Cardiac septum (tissue), 1 donor: Measurements from ENCODE around the gene BPIFA1. TPM values are rescaled to one million over a fixed set of nuclear protein-coding genes. Genes with fewer than 3 reads are reported as not detected.

ENCODE experiments used
- DNase-seq: peaks from one replicate; pipeline ENCODE4 v3.0.0-alpha.2; 2020; ENCODE audit warnings: low spot score
- intact Hi-C: fragments of 100-400 bp; cut with DNase I; formaldehyde crosslinking; loops from one replicate; pipeline ENCODE4 v1.14.0; 2022
- total RNA-seq: library from RNA; stranded (reverse); fragmentation: NEBNext Ultra II Directional; extraction: Animal tissue kit (Norgen Biotek cat#: 25700); gene quantifications from one replicate; pipeline ENCODE4 v1.2.1, GENCODE V29; 2021
- donor health status: DM: no; HTN: no; CAD: no.

BPIFA1 gene
- total RNA-seq, 1 donor from 2014 or later = not detected

- intact Hi-C loops = no loop called here
- DNase-seq = no peak
These were observed 40.7 kb downstream of the BPIFA1 start for GRCh38 chr20:33276303-33277113.

DNA sequence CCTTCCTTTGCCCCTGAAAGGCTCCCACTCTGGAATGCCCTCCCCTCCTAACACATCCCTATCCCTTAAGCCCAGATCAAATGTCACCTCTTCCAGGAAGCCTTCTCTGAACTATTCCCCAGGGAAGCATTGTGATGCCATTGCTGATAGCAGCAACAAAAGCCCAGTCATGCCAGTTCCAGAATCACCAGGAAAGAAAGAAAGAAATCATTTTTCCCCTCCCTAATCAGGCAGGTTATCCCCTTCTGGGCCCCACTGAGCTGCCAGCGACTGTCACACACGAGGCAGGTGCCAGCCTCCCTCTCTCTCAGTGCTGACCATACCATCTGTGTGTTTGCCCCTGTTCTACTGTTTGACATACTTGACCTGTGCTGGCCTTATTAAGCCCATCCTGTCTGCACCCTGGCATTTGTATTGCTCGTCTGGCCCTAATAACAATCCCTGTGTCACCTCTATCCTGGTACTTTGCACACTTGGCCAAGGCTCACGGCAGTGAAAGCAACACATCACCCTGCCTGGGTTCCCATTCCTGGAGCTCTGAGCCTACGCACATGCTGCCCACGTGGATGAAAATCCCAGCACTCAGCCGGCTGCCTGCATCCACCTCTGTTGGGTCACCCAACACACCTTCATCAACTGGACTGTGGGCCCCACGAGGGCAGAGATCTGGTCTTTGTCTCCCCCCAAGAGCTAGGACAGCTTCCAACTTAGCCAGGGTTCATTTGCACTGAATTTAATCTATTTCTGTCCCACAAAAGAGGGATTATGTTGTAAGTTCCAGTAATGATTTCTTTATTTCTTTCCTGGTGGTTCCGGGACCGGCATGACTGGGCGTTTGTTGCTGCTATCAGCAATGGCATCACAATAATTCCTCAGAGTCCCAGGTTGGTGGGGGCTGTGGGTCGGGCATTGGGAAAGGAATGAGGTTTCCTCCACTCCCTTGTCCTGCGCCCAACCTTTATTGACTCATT, 42.0 kb downstream of the BPIFA1 start:
- intact Hi-C loops = no loop called here
- DNase-seq = peak; percentile 20

DNA sequence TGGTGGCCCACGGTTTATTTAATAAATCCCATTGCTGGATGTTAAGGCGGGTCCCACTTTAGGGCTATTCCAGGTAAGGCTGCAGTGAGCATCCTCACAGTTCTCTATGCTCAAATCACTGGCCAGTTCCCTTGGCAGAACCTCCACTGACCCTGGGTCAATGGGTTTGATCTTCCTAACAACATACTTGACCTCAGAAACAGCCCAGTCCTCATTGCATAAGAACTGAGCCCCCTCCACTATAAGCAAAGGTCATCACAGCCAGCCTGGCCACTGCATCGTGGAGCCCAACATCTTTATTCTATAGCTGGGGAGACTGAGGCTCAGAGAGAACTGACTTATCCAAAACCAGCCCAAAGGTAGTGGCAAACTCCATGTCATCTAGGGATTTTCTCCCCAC, 42.9 kb downstream of the BPIFA1 start:
- intact Hi-C loops = no loop called here
- DNase-seq = peak; percentile 12

- DNase-seq = peak; percentile 43
- intact Hi-C loops = no loop called here
These were observed 43.6 kb downstream of the BPIFA1 start for GRCh38 chr20:33279261-33279910.

- intact Hi-C loops = no loop called here
- no peak for DNase-seq
These were observed 44.3 kb downstream of the BPIFA1 start for GRCh38 chr20:33280000-33280680.

GRCh38 chr20:33280775-33281174, 45.0 kb downstream of the BPIFA1 start:
- DNase-seq = no peak
- intact Hi-C loops = no loop called here

- DNase-seq = no peak
- intact Hi-C loops = no loop called here
These were observed 45.9 kb downstream of the BPIFA1 start for GRCh38 chr20:33281550-33282146.

DNA sequence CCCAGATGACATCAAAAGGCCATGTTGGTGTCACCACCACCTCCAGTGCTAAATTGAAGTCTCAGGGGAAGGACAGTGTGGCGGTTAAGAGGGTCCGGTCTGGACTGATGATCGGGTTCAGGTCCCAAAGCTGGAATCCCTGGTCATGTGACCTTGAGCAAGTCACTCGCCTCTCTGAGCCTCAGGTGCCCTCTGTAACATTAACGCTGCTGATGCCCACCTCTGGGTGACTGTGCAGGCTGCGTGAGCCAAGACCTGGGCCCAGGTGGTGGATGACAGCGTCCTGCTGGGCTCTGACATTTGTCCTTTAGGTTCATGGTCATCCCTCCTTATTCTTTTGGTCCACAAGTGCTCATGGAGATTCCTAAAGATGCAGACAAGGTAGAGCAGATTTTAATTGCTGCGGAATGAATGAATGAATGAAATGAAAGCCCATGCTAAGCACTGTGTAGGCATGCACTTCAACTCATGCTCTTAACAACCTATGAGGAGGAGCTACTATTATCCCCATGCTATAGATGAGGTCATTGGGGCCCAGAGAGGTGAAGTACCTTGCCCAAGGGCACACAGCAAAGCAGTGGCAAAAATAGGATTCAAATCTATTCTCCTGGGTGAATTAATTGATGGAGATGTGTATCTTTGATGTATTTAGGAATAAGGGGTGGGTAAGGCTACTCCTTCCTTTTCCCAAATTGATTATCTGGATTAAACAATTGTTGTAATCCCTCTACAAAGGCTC, 46.6 kb downstream of the BPIFA1 start:
- DNase-seq = no peak
- intact Hi-C loops = no loop called here

- intact Hi-C loops = no loop called here
- no peak for DNase-seq
These were observed 47.3 kb downstream of the BPIFA1 start, which contains the start of gene BPIFB1 for GRCh38 chr20:33282991-33283555. TSS of gene BPIFB1 (plus strand) at chr20:33283214. CDS start at chr20:33286074, 2,860 bp downstream.

DNA sequence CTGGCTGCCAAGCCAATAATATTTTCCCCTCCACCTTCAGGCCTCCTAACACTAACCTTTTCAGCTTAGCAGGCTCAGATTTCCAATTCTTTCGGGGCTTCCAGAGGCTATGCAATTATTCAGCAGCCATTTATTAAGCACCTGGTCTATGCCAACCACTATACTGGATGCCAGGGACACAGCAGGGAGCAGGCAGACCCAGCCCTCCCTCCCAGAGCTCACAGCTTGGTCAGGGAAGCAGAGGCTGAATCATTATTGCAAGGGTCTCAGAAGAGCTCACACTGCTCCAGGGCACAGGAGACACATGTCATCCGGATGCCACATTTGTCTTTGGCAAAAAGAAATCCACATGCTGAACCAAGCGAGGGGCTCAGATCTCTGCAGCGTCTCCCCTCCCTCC, 48.5 kb downstream of the BPIFA1 start:
- DNase-seq = no peak
- intact Hi-C loops = no loop called here

GRCh38 chr20:33284937-33285336, 49.1 kb downstream of the BPIFA1 start:
- DNase-seq = no peak
- intact Hi-C loops = no loop called here

DNA sequence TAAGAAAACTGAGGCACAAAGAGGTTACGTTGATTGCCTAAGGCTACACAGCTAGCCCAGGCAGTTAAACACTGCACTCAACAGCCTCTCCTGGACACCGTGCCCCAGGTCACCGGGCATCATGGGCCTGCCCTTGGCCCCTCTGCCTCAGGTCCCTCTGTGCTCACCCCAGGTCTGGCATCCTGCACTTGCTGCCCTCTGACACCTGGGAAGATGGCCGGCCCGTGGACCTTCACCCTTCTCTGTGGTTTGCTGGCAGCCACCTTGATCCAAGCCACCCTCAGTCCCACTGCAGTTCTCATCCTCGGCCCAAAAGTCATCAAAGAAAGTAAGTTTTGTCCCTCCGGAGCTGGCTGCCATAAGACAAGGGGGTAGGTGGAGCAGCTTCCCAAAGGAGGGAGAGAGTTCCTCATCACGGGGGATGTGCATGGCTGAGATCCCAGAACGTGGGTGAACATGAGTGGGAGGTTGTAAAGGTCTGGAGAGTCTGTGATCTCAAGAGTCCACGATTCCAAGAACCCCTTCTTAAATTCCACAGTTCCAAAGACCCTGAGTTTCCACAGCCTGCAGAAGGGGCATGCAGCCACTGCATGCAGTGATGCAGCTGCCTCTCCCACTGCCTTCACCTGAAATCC, 50.2 kb downstream of the BPIFA1 start:
- intact Hi-C loops = no loop called here
- no peak for DNase-seq

DNA sequence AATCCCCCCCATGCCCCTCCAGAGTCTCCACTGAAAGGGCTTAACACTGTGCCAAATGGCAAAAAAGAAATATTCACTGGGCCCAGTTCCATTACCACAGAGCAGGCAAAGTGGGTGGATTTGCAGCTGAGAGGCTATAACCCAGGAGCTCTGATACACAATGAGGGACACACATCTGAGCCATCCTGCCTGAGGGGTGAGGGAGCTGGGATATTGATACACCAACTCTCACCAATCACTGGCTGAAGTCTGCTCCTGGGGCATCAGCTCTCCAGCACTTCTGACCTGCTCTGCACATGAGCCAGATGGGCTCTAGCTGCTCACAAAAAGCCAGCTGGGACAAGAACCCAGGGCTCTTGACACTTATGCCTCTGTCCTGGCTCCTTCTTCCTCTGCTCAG, 52.1 kb downstream of the BPIFA1 start:
- intact Hi-C loops = no loop called here
- no peak for DNase-seq

DNA sequence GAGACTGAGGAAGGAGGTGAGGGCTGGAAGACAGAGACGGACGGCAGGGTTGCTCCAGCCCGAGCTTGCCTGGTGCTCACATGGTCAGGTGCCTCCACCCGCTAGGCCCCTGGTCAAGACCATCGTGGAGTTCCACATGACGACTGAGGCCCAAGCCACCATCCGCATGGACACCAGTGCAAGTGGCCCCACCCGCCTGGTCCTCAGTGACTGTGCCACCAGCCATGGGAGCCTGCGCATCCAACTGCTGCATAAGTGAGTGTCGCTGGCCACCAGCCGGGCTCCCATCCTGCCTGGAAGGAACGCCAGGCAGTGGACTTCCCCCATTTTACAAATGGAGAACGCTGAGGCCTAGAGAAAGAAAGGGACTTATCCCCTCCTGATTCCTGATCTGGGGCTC, 55.1 kb downstream of the BPIFA1 start:
- intact Hi-C loops = no loop called here
- DNase-seq = no peak

DNA sequence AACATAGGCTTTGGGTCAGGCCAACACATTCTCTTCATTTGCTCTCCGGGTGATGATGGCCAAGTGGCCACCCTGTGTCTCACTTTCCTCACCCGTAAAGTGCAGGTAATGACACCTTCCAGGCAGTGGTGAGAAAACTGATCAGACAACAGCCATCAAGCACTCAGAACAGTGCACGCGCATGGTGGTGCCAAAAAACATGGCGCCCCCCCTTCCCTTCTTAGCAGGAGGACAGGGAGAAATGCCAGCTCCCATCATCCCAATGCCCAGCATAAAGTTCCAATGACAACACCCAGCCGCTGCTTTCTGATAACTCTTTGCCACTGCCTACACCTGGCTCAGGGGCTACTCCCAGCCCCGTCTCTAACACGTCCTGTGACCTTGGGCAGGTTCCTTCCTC, 55.6 kb downstream of the BPIFA1 start:
- intact Hi-C loops = no loop called here

DNA sequence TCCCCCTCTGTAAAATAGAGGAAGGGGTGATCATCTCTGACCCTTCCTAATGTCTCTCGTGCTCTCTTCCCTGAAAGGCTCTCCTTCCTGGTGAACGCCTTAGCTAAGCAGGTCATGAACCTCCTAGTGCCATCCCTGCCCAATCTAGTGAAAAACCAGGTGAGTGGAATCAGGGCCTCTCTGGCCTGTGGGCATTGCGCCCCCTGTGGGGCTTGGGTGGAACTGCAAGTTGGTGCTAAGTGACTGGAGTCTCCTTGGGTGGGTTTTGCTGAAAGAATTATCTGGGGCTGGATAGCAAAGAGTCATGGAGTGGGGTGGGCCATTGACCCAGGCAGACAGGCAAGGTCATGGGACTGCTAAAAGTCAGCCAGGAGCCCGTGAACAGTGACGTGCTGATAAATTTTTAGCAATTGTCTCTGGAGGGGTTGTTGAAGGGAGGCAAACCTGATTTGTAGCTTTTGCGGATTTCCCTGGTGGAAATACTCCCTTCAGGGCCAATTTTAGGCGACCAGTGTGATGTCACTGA, 56.1 kb downstream of the BPIFA1 start:
- intact Hi-C loops = no loop called here
- no peak for DNase-seq

More for the DNA sequence above, 55.6 kb downstream of the BPIFA1 start:
- DNase-seq = no peak
